Measurements from ENCODE around the gene UBE2J2. TPM values are rescaled to one million over a fixed set of nuclear protein-coding genes. Genes with fewer than 3 reads are reported as not detected.
A peak's percentile ranks its signal among the peaks of the same experiment; 100 is the strongest.

UBE2J2 gene
- total and polyA plus RNA-seq, 2 of the 13 experiments (the other 11 are each of a cell fraction or from before 2014, with no cell fraction given), result 25.4 to 29.4 TPM

DNA sequence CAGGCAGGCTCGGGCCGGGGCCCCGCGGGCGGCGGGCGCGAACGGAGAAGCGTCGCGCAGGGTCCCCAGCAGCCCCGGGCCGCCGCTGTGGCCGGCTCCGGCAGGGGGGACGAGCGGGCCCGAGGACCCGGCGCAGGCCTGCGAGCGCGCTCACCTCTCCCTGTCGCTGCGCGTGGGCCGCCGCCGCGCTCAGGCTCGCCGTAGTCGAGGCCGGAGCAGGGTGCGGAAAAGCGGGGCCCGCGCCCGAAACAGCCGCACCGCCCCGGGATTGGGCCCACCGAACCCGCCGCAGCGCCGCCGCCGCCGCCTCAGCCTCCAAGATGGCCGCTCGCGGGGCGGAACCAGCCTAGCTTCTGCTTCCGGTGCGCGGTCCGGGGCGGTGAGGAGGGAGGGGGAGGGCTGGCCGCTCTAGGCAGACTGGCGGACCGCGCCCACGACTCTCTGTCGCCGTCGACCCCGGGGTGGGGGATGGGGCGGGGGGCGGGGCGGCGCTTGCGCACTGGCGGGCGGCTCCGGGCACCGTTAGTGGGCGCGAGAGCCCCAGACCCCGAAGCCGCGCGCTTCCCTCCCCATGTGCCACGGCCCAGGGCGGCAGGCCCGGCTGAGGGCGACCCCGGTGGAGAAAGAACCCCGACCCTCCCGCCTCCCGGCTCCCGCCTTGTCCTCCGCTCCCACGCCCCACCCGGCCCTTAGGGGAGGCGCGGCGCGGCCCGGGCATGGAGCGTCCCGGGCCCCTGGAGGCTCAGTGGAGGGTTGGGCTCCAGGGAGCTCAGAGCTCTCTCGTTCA is at the start of gene UBE2J2 (continued):
- no peak for TF ChIP-seq HNF1A (IDR thresholded peaks at IDR 0.05; ENCODE audit: low read depth)
- no peak for TF ChIP-seq HNF1A (CRISPR knock-in tag; IDR thresholded peaks at IDR 0.05; ENCODE audit: borderline replicate concordance)
- TF ChIP-seq, protein P1, sequence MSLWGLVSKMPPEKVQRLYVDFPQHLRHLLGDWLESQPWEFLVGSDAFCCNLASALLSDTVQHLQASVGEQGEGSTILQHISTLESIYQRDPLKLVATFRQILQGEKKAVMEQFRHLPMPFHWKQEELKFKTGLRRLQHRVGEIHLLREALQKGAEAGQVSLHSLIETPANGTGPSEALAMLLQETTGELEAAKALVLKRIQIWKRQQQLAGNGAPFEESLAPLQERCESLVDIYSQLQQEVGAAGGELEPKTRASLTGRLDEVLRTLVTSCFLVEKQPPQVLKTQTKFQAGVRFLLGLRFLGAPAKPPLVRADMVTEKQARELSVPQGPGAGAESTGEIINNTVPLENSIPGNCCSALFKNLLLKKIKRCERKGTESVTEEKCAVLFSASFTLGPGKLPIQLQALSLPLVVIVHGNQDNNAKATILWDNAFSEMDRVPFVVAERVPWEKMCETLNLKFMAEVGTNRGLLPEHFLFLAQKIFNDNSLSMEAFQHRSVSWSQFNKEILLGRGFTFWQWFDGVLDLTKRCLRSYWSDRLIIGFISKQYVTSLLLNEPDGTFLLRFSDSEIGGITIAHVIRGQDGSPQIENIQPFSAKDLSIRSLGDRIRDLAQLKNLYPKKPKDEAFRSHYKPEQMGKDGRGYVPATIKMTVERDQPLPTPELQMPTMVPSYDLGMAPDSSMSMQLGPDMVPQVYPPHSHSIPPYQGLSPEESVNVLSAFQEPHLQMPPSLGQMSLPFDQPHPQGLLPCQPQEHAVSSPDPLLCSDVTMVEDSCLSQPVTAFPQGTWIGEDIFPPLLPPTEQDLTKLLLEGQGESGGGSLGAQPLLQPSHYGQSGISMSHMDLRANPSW (CRISPR knock-in tag; IDR thresholded peaks at IDR 0.05; ENCODE audit: borderline replicate concordance), result no peak
- TF ChIP-seq EED (CRISPR knock-in tag; IDR thresholded peaks at IDR 0.05), result no peak
- TF ChIP-seq, protein P2, sequence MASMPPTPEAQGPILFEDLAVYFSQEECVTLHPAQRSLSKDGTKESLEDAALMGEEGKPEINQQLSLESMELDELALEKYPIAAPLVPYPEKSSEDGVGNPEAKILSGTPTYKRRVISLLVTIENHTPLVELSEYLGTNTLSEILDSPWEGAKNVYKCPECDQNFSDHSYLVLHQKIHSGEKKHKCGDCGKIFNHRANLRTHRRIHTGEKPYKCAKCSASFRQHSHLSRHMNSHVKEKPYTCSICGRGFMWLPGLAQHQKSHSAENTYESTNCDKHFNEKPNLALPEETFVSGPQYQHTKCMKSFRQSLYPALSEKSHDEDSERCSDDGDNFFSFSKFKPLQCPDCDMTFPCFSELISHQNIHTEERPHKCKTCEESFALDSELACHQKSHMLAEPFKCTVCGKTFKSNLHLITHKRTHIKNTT (CRISPR knock-in tag; IDR thresholded peaks at IDR 0.05), result no peak
- no peak for TF ChIP-seq ZNF605 (CRISPR knock-in tag; IDR thresholded peaks at IDR 0.05)
- no peak for TF ChIP-seq NR2F6 (IDR thresholded peaks at IDR 0.05)
- peak; percentile 23; the same call in 1 of the 2 replicates for TF ChIP-seq NR2F6 (CRISPR knock-in tag; IDR thresholded peaks at IDR 0.05)
- no peak for TF ChIP-seq ZNF841 (CRISPR knock-in tag; IDR thresholded peaks at IDR 0.05; ENCODE audit: borderline replicate concordance)
- TF ChIP-seq HNRNPUL1 (IDR thresholded peaks at IDR 0.05; ENCODE audit: low read depth, low read length), result no peak
- TF ChIP-seq SIN3B (IDR thresholded peaks at IDR 0.05; ENCODE audit: low read length), result no peak
- TF ChIP-seq JDP2 (CRISPR knock-in tag; IDR thresholded peaks at IDR 0.05; ENCODE audit: borderline replicate concordance), result no peak
- TF ChIP-seq, protein P3, sequence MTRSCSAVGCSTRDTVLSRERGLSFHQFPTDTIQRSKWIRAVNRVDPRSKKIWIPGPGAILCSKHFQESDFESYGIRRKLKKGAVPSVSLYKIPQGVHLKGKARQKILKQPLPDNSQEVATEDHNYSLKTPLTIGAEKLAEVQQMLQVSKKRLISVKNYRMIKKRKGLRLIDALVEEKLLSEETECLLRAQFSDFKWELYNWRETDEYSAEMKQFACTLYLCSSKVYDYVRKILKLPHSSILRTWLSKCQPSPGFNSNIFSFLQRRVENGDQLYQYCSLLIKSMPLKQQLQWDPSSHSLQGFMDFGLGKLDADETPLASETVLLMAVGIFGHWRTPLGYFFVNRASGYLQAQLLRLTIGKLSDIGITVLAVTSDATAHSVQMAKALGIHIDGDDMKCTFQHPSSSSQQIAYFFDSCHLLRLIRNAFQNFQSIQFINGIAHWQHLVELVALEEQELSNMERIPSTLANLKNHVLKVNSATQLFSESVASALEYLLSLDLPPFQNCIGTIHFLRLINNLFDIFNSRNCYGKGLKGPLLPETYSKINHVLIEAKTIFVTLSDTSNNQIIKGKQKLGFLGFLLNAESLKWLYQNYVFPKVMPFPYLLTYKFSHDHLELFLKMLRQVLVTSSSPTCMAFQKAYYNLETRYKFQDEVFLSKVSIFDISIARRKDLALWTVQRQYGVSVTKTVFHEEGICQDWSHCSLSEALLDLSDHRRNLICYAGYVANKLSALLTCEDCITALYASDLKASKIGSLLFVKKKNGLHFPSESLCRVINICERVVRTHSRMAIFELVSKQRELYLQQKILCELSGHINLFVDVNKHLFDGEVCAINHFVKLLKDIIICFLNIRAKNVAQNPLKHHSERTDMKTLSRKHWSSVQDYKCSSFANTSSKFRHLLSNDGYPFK (CRISPR knock-in tag; IDR thresholded peaks at IDR 0.05; ENCODE audit: borderline replicate concordance), result peak; percentile 82; the same call in 1 of the 2 replicates
- TF ChIP-seq FOXM1 (CRISPR knock-in tag; IDR thresholded peaks at IDR 0.05), result no peak; the same call in 1 of the 2 replicates
- TF ChIP-seq NR3C1 (CRISPR knock-in tag; IDR thresholded peaks at IDR 0.05), result no peak
- no peak for TF ChIP-seq ZNF337 (CRISPR knock-in tag; IDR thresholded peaks at IDR 0.05; ENCODE audit: borderline replicate concordance, low read depth)
- no peak for TF ChIP-seq ZFP1 (CRISPR knock-in tag; IDR thresholded peaks at IDR 0.05)
- TF ChIP-seq HIVEP1 (CRISPR knock-in tag; IDR thresholded peaks at IDR 0.05), result no peak
- TF ChIP-seq JARID2 (CRISPR knock-in tag; IDR thresholded peaks at IDR 0.05; ENCODE audit: insufficient replicate concordance), result no peak
- no peak; the same call in 1 of the 2 replicates for TF ChIP-seq ZNF225 (CRISPR knock-in tag; IDR thresholded peaks at IDR 0.05)

Measured in HepG2 (cell line).